HG03342 (cell line): ENCODE results near the gene ACSF3.
"Not testable (repeated sequence)": the region's sequence is repeated elsewhere in the genome, so short reads cannot be mapped to it uniquely, and the experiment has no call there.

ENCODE experiments used
- ATAC-seq: cut with Tn5 transposase; IDR thresholded peaks from one replicate; pipeline ENCODE4 v1.9.1; 2021; ENCODE audit warnings: mild to moderate bottlenecking, moderate library complexity; ENCODE audit not compliant: unreplicated experiment

The ACSF3 gene

DNA sequence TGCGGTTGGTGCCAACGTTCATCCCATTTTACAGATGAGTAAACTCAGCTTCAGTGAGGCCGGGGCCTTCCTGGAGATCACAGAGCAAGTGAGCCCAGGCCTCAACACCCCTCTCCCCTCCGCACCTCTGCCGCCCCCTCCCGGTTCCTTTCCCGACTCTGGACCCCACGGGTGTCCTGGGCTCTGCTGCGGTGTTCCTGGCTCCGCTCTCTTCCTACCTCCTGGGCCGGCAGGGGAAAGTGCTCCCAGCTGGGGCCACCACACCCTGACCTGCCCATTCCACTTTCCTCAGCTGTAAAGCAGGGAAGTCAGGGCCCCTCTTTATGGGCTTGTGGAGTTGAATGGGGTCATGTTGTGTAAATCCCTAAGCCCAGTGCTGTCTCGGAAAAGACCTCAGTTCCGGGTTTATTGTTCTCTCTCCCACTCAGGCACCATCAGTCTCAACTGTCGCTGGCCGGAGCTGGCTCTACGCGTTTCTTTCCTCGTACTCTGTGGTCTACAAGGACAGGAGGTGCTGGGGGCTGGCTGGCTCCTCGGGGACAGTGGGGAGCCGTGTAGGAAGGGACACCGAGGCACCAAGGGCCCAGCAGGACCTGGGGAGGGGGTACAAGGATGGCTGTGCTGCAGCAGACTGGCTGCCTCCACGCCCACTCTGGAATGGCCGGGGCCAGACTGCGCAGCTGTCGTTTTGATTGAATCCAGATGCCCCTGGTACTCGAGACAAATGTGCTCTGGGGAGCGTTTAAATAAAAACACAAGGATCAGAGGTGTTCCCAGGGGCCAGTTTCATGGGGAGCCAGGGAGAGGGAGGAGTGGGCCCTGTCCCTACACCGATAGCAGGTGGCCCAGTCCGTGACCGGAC lies 21.7 kb upstream of the ACSF3 start:
- ATAC-seq, result no peak

DNA sequence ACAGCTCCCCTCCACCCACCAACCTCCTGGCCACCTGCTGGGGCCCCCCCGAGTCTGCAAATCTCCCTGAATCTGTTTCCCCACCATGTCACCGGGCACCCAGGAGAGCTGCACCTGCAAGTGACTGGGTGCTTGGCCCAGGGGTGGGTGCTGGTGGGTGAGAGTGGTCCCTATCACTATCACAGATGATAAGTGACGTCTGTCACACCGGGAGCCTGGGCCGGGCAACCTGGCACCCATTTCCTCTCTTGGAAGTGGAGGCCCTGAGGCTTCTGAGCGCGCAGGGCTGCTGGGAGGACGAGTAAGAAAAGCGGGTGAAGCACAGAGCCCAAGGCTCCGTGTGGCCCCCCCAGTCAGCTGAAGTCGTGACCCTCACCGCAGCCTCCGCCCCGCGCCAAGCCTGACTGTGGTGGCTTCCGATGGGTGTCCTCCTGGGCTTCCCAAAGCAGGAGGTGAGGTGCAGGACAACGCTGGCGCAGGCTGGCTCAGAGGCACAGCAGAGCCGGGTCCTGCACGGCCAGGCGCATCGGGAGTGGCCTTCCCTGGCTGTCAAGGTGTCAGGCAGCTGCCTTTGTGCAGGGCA lies 21.0 kb upstream of the ACSF3 start:
- no peak for ATAC-seq

DNA sequence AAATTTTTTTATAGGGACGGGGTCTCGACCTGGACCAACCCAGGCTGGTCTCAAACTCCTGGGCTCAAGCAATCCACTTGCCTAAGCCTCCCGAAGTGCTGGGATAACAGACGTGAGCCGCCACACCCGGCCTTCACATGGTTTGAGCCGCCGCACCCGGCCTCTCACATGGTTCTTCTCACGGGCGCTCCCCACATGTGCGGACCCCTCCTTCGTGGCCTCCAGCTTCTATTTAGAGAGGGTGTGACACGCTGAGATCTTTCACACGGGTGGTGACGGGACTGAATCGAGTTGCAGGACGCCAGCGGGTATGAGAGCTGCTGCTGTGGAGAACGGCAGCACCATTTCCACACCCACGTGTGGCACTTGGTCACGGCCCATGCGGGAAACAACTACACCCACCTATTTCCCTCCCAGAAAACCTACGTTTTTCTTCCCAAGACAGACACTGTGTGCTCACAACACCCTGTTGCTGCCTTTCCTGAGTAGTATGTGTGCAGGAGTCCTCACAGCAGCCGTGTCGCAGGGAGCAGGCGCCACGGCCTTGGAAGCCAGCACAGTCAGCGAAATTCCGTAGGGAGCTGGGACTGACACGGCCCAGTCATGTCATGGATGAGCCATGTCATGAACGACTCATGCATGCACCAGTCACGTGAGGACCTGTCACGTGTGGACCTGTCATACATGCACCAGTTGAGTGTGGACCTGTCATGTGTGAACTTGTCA lies 20.1 kb upstream of the ACSF3 start:
- no peak for ATAC-seq

DNA sequence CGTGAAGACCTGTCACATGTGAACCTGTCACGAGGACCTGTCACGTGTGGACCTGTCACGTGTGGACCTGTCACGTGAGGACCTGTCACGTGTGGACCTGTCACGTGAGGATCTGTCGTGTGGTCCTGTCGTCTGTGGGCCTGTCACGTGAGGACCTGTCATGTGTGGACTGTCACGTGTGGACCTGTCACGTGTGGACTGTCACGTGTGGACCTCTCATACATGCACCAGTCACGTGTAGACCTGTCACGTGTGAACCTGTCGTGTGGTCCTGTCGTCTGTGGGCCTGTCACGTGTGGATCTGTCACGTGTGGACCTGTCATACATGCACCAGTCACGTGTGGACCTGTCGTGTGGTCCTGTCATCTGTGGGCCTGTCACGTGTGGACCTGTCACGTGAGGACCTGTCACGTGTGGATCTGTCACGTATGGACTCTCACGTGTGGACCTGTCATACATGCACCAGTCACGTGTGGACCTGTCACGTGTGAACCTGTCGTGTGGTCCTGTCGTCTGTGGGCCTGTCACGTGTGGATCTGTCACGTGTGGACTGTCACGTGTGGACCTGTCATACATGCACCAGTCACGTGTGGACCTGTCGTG lies 19.5 kb upstream of the ACSF3 start:
- not testable (repeated sequence) for ATAC-seq

DNA sequence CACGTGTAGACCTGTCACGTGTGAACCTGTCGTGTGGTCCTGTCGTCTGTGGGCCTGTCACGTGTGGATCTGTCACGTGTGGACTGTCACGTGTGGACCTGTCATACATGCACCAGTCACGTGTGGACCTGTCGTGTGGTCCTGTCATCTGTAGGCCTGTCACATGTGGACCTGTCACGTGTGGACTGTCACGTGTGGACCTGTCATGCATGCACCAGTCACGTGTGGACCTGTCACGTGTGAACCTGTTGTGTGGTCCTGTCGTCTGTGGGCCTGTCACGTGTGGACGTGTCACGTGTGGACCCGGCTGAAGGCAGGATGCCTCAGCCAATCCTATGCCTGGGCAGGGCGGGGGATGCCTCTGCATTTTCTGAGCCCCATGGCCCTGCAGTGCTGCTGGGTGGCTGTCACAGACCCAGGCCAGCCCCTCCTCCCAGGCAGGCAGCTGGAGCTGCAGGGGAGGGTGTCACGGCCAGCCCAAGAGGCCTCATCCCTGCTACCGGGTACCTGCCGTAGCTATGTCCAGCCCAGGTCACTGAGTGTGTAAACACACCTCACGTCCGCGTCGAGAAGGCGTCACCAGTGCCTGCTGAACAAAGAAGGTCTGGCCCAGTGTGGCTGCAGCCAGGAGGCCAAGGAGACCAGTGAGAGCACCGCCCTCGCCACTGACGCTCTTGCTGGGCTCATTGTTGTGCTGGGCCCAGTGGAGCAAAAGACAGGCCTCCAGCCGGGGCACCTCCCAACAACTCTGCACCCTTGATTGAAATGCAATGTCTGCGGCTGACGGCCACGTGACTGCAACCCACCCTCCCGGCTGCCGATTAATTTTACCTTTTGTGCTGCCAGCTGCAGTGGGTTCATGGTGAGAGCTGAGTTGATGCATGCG lies 18.6 kb upstream of the ACSF3 start:
- ATAC-seq, result no peak

DNA sequence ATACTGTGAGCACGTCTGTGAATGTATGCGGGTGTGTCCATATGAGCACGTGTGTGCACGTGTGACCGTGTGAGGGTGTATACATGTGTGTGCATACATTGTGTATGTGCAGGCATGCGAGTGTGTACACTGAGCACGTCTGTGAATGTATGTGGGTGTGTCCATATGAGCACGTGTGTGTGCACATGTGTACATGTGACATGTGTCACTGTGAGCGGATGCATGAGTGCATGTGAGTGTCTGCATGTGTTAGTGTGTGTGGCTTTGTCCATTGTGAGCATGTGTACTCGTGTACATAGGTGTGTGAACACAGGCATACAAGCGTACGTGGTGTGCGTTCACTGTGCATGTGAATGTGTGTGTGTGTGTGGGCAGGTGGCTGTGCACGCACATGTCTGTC lies 17.5 kb upstream of the ACSF3 start:
- ATAC-seq, result no peak

DNA sequence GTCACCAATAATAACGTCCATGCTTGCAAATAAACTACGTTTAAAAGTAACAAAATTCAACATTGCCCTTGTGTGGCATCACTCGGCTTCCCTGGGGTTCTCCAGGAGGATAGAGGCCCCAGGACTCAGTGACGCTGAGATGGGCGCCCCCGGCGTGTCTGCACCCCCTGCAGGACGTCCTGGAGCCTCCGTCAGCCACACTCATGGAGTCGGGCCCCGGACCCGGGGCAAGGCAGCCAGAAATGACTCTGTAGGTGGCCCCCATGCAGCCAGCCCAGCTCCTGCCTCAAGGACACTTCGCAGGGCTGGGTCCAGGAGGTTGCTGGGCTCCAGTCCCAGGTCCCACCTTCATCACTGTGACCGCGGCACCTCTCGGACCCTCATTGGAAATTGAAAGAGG lies 16.6 kb upstream of the ACSF3 start:
- ATAC-seq, result no peak

DNA sequence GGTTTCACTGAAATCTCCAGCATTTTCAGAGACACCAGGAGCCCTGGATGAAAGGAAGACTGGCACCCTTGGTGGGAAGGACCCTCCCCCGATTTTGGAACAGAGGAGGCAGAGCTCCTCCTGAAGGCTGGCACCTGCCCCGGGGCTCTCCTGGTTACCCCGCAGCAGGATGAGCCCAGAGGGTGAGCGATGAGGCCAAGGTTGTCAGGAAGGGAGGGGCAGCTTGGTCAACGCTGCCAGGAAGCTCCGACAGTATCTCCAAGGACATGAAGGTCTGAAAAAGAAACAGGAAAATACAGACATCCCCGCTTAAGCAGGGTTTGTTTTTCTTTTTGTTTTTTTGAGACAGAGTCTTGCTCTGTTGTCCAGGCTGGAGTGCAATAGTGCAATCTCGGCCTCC lies 15.5 kb upstream of the ACSF3 start:
- ATAC-seq, result no peak

DNA sequence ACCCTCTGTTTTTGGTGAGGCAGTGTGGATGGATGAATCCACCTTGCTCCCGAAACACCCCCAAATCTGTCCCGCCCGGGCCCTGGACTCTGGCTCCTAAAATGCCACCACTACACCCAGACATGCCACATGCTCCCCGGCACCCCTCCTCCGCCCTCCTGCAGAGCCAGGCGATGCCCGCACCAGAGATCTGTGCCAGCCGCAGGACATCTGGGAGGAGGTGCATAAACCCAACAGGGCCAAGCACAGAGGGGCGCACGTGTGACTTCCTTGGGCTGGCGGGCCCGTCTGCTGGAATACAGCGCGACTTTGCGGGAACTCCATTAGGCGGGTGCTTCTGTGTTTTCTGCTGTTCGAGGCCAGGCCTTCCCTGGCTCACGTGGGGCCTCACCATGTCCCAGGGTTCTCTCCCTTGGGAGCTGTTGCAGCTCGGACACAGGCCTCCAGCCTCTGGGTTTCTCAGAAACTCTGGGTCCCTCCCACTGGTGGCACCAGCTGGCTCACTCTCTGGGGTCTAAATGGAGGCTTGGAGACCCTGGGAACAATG lies 14.1 kb upstream of the ACSF3 start:
- no peak for ATAC-seq

DNA sequence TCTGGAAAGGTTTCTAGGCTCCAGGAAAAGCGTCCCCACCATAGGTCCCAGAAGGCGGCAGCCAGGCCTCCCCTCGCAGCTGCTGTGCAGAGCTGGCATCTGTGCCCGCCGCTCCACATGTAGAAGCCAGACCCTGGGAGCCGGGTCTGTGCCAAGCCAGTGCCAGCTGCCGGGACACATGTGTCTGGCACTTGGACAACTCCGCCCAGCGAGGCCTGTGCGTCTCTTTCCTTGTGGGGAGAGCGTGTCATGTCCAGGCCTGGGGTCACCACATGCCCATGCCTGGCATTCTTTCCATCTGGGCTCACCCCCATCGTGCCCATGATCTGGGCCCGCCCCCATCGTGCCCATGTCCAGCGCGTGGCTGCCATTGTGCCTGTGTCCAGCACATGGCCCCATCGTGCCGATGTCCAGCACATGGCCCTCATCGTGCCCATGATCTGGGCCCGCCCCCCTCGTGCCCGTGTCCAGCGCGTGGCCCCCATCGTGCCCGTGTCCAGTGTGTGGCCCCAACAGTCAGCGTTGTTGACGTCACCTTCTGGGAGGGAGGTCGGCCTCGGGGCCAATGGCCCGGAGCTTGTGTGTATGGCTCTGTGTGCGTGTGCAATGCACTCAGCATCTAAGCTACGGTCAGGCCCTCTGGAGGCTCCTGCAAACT lies 13.3 kb upstream of the ACSF3 start:
- ATAC-seq, result no peak

DNA sequence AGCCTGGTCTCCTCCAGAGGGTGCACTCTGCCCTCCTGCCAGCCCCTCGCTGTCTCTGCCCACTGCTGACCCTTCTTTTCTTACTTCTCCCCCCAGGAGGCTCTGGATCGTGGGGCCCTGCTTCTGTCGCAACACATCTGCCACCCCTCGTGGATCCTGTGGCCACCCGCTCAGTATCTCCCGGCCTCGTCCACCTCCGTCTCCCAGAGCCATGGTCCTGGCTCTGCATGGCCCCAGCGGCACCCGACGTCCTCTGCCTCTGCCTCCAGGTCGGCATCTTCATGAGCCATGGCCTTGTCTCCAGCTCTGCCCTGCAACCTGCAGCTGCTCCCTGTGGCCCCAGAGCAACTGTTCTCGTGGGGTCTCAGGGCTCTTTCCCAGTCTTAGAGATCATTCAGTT lies 12.1 kb upstream of the ACSF3 start:
- ATAC-seq, result no peak

DNA sequence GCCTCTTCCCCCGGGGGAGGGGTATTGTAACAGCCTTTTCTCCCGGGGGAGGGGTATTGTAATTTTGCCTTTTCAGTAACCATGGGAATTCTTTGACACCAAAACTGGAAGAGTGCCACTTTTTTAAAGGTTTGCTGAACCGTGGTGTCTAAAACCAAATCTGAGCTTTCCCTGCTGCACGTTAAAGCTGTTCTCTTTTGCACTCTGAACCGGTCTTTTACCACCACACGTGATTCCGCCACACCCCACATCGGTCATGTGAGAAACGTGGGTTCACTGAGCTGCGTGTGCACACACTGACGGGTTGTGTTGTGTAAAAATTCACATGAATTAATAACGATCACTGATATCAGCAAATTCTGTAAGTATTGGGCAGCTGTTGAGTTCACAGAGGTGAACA lies 9.2 kb upstream of the ACSF3 start:
- no peak for ATAC-seq

DNA sequence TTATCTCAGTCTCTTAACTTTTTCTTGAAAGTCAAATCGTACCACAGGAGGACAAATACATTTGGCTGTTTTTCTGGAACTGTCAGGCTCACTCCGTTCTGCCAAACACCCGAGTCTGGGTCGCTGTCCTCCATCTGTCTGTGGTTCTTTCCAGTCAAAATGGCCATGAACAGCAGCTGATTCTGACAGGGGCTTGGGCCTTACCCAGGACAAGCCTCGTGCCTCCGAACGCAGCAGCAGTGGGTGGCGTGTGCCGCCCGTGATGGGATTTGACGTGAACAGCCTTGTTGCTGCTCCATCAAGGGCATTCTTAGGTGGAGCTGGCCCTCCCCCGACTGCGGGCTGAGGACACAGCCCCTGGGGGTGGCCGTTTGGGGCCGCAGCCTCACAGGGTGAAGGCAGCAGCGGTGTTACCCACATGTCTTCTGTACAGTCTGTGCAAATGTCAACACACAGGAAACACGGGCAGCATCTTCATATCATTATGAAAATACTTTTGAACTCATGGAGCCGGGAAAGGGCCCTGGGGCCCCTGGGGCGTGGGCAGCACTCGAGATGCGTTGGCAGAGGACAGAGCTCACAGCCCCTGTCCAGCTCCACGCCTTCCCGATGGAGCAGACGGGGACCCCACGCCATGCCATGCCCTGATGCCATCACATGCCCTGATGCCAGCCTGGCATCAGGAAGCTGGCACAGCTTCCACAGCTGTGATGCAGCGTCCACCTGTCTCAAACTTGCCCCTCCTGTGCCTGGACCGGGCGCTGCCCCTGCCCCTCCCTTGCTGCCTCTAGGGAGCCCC lies 8.6 kb upstream of the ACSF3 start:
- no peak for ATAC-seq

DNA sequence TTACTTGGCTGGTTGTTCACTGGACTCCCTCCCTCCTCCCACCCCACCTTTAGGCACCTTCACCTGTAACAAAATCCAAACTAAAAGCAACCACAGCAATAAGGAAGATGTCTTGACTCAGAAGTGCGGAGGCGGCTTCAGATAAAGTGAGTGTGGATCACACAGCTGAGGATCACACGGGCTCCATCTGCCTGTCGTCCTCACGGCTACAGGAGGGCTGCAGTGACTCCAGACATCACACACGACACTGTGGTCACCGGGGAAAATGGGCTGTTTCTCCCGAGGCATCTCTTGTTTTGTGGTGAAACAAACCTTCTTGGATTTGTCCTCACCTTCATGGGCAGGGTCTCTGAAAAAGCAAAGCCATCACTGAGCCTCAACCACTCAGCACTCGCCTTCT lies 7.9 kb upstream of the ACSF3 start:
- ATAC-seq, result no peak

DNA sequence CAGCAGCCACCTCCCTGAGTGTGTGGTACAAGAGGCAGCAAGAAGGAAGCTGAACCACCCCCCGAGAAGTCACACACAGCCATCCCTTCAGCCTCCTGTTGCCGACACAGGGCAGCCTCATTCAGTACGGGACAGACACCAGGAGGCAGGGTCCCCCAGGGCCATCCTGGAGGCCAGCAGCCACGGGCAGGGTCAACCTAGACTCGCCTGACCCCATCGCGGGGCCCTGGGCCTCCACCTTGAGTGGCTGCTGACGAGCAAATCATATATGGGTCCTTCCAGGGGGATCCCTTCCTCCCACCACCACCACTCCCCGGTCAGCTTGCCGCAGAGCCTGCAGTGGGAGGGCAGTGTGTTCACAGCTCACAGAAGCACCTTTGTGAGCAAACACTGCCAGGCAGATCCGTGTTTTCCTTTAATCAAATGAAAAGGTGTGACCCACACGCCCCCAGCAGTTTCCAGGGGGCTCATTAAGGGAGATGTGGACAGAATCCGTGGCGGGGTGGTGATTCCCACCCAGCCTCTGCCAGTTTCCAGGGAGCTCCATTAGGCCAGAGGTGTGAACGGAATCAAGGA lies 5.6 kb upstream of the ACSF3 start:
- no peak for ATAC-seq

DNA sequence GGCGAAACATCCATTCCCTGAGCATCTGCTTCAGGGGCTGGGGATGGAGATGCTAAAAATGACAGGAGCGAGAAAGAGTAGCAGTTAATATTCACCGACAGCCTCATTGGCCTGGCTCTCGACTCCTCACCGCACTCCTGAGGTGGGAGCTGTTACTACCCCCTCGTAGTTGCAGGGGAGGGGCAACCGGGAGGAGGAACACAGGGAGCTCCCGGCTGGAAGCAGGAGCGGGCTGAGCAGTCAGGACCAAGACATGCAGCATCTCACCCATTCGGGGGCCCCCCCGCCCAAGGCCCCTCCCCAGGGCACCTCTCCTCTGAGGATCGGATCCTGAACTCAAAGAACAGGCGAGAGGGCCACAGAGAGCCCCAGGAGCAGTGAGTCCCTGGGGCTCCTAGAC lies 4.5 kb upstream of the ACSF3 start:
- no peak for ATAC-seq

DNA sequence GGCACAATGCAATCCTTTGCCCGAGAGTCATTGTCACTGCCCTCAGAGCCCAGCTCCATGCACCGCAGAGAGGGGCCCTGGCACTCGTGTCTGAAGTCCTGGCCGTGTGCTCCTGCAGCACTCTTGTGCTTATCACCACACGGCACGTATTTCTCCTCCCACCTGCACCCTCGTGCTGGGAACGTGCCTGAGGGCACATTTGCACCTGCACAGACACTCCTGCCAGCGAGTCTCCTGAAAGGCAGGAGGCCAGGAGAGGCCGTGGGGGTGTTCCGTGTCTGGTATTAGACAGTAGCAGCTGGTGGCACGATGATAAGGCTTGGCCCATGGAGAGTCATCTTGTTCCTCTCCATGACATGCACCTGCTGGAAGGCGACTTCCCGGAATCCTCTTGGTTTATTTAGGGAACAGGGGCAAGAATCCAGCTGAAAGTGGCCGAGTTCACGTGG lies 3.4 kb upstream of the ACSF3 start:
- no peak for ATAC-seq

DNA sequence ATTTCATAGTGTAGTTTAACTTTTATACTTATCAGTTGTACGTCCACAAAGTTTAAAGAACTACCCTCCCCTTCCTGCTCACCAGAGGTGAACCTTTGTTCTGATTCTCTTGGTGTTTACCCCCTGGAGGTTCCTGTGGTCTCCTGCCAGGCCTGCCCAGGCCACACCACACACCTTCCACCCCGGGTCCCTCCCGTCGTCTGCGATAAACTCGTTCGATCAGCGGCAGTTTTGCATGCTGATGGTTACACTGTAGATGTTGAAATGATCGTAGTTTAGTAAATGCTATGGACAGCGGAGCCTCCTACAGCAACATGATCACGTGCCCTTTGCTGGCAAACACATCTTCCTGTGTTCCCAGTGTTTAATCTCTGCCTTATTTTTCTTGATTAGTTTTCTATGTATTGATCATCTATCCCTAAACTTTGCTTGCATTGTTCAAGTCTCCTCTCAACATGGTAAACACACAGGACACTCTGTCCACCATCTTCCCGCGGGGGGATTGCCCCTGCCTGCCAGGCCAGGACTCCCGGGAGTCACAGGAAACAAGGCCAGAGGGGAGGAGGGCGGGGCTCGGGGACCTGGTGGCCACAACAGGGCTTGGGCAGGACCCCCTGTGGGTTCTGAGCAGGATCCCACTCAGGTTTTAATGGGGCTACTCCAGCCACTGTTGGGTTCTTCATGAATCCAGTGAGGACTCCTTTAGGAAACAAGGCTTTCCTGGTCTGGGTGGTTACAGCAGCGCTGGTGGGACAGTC lies 2.8 kb upstream of the ACSF3 start:
- ATAC-seq, result no peak
